ENCODE results near the gene EDAR. TPM values are rescaled to one million over a fixed set of nuclear protein-coding genes. Genes with fewer than 3 reads are reported as not detected.

The EDAR gene
- total and polyA plus RNA-seq, 9 of the 15 experiments (the other 6 are each of a cell fraction or from before 2014, with no cell fraction given): 0.01 TPM; not detected in 8

DNA sequence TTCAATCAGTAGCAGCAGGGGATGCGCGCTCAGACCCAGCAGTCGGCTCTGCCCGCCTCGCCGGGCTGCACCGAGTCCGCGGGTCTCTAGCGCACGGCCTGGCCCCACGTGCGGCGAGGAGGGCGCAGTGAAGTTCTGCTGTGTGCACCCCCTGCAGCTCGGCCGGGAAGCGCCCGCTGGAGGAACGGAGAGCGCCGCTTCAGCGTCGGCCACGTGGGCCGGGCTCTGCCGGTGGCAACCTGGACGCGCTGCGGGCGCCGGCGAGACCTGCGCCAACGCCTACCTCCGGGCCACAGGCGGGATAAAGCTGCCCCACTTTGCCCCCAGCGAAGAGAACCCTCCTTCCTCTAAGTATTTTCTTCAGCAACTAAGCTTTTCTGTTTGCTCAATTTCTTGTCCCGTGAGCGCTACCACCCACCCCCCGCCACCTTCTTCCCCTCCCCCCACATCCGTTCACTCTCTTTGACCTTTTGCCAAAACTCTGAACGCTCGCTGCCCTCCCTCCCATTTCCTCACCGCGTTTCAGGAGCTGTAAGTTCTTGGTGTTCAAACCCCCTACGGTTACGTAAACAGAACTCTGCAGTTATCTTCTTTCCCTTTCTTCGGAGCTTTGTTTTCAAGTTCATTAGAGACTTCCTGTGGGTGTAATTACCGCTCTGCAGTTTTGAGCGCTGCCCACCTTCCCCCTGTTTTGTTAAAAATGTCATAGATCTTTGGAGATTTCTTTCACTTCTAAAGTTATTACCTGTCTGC is 42.6 kb upstream of the EDAR start:
- Histone ChIP-seq H2AFZ (ENCODE audit: low read depth, low read length) (peak overlapping the region; percentile 71), H3K4me2 (ENCODE audit: insufficient read depth, low read length) (peak overlapping the region; percentile 71), H3K9me3 (replicated peaks; ENCODE audit: control insufficient read depth, insufficient read depth, low read depth, low read length) (no peaks in the 10 kb centered on the region), H3K4me1 (replicated peaks in 1 of 2; ENCODE audit: control insufficient read depth in 2 of 2, insufficient read depth in 2 of 2, low read length in 2 of 2) (peaks cover 7 to 8% of the 10 kb centered on the region in 2 experiments; a peak in 4 of 5 replicates), H3K27ac (ENCODE audit: extremely low read depth, low read depth, low read length) (peak overlapping the region; percentile 56; the same call in 2 of the 3 replicates), H4K20me1 (replicated peaks; ENCODE audit: control insufficient read depth, insufficient read depth, low read length) (no peaks in the 10 kb centered on the region), H3K36me3 (ENCODE audit: control insufficient read depth, insufficient read depth, low read length) (no peaks in the 10 kb centered on the region), H3K27me3 (ENCODE audit: control insufficient read depth in 2 of 2, insufficient read depth in 2 of 2, low read length in 2 of 2) (0 out of 5 replicates have a peak, but pooled peaks cover 0 to 4% of the 10 kb centered on the region in 2 experiments), H3K9ac (ENCODE audit: insufficient read depth in 1 of 2, low read depth in 2 of 2, low read length in 2 of 2) (peak overlapping the region; percentile 45 to 85), H3K79me2 (ENCODE audit: control insufficient read depth, insufficient read depth, low read length) (no peaks in the 10 kb centered on the region), H3K4me3 (peak overlapping the region; percentile 2), H3K9me1 (ENCODE audit: control insufficient read depth, insufficient read depth, low read length) (no peaks in the 10 kb centered on the region)
- 13% methylated on average over 25 of the region's 51 CpGs for WGBS (ENCODE audit: insufficient coverage, low coverage, missing lambda C conversion rate)
- POLR2A ChIA-PET: no interaction called here
- in situ Hi-C loops (cut with MboI): no loop called here
- peak; percentile 78 for ATAC-seq
- FAIRE-seq: peak; percentile 88
- CTCF ChIA-PET (ENCODE audit: low intra/inter-chr PET ratio): no interaction called here
- BruUV-seq (replicated peaks): no TSS peak
- peak; percentile 47 to 60 (median 54) for DNase-seq (ENCODE audit: extremely low read depth in 1 of 4, low spot score in 3 of 4)
- intact Hi-C loops (cut with micrococcal nuclease): no loop called here
- TF ChIP-seq, protein P1, sequence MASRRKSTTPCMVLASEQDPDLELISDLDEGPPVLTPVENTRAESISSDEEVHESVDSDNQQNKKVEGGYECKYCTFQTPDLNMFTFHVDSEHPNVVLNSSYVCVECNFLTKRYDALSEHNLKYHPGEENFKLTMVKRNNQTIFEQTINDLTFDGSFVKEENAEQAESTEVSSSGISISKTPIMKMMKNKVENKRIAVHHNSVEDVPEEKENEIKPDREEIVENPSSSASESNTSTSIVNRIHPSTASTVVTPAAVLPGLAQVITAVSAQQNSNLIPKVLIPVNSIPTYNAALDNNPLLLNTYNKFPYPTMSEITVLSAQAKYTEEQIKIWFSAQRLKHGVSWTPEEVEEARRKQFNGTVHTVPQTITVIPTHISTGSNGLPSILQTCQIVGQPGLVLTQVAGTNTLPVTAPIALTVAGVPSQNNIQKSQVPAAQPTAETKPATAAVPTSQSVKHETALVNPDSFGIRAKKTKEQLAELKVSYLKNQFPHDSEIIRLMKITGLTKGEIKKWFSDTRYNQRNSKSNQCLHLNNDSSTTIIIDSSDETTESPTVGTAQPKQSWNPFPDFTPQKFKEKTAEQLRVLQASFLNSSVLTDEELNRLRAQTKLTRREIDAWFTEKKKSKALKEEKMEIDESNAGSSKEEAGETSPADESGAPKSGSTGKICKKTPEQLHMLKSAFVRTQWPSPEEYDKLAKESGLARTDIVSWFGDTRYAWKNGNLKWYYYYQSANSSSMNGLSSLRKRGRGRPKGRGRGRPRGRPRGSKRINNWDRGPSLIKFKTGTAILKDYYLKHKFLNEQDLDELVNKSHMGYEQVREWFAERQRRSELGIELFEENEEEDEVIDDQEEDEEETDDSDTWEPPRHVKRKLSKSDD (conservative IDR thresholded peaks at IDR 0.05; ENCODE audit: low read length): no peak
- TF ChIP-seq HDAC3 (IDR thresholded peaks at IDR 0.05; ENCODE audit: borderline replicate concordance, partially characterized antibody): no peak
- no peak for TF ChIP-seq ZNF24 (IDR thresholded peaks at IDR 0.05)
- no peak for TF ChIP-seq MTF1 (CRISPR knock-in tag; IDR thresholded peaks at IDR 0.05; ENCODE audit: borderline replicate concordance)
- TF ChIP-seq BRD4 (IDR thresholded peaks at IDR 0.05): no peak
- no peak for TF ChIP-seq CEBPB (tag; IDR thresholded peaks at IDR 0.05)
- TF ChIP-seq ARNT (IDR thresholded peaks at IDR 0.05): no peak
- TF ChIP-seq, protein P2, sequence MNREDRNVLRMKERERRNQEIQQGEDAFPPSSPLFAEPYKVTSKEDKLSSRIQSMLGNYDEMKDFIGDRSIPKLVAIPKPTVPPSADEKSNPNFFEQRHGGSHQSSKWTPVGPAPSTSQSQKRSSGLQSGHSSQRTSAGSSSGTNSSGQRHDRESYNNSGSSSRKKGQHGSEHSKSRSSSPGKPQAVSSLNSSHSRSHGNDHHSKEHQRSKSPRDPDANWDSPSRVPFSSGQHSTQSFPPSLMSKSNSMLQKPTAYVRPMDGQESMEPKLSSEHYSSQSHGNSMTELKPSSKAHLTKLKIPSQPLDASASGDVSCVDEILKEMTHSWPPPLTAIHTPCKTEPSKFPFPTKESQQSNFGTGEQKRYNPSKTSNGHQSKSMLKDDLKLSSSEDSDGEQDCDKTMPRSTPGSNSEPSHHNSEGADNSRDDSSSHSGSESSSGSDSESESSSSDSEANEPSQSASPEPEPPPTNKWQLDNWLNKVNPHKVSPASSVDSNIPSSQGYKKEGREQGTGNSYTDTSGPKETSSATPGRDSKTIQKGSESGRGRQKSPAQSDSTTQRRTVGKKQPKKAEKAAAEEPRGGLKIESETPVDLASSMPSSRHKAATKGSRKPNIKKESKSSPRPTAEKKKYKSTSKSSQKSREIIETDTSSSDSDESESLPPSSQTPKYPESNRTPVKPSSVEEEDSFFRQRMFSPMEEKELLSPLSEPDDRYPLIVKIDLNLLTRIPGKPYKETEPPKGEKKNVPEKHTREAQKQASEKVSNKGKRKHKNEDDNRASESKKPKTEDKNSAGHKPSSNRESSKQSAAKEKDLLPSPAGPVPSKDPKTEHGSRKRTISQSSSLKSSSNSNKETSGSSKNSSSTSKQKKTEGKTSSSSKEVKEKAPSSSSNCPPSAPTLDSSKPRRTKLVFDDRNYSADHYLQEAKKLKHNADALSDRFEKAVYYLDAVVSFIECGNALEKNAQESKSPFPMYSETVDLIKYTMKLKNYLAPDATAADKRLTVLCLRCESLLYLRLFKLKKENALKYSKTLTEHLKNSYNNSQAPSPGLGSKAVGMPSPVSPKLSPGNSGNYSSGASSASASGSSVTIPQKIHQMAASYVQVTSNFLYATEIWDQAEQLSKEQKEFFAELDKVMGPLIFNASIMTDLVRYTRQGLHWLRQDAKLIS (CRISPR knock-in tag; IDR thresholded peaks at IDR 0.05): no peak
- TF ChIP-seq SOX6 (IDR thresholded peaks at IDR 0.05): peak; percentile 37; the same call in 1 of the 2 replicates
- TF ChIP-seq NFYB (IDR thresholded peaks at IDR 0.05; ENCODE audit: extremely low read depth, insufficient read length): no peak
- TF ChIP-seq, protein P3, sequence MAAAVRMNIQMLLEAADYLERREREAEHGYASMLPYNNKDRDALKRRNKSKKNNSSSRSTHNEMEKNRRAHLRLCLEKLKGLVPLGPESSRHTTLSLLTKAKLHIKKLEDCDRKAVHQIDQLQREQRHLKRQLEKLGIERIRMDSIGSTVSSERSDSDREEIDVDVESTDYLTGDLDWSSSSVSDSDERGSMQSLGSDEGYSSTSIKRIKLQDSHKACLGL (CRISPR knock-in tag; IDR thresholded peaks at IDR 0.05; ENCODE audit: borderline replicate concordance, poor library complexity, severe bottlenecking): no peak
- TF ChIP-seq NFE2 (IDR thresholded peaks at IDR 0.05; ENCODE audit: low read depth): no peak

All from K562 (cell line).